Left renal cortex interstitium (tissue), 4 donors: ENCODE data around the gene PCDH19. TPM values are rescaled to one million over a fixed set of nuclear protein-coding genes. Genes with fewer than 3 reads are reported as not detected.
"Not testable (repeated sequence)": the region's sequence is repeated elsewhere in the genome, so short reads cannot be mapped to it uniquely, and the experiment has no call there.

ENCODE experiments used
- DNase-seq, 4 donors: peaks; one replicate each; pipeline ENCODE4 v3.0.0-alpha.2; 2013; ENCODE audit warnings: low read depth in 4 of 4, low spot score in 2 of 4, missing footprints in 1 of 4
- polyA plus RNA-seq, 4 donors: library from polyadenylated mRNA; unstranded; fragments of 120-200 nt; gene quantifications; one replicate each; pipeline ENCODE4 v1.2.1, GENCODE V29; 2013; ENCODE audit not compliant: insufficient read length in 4 of 4

Gene PCDH19, protein sequence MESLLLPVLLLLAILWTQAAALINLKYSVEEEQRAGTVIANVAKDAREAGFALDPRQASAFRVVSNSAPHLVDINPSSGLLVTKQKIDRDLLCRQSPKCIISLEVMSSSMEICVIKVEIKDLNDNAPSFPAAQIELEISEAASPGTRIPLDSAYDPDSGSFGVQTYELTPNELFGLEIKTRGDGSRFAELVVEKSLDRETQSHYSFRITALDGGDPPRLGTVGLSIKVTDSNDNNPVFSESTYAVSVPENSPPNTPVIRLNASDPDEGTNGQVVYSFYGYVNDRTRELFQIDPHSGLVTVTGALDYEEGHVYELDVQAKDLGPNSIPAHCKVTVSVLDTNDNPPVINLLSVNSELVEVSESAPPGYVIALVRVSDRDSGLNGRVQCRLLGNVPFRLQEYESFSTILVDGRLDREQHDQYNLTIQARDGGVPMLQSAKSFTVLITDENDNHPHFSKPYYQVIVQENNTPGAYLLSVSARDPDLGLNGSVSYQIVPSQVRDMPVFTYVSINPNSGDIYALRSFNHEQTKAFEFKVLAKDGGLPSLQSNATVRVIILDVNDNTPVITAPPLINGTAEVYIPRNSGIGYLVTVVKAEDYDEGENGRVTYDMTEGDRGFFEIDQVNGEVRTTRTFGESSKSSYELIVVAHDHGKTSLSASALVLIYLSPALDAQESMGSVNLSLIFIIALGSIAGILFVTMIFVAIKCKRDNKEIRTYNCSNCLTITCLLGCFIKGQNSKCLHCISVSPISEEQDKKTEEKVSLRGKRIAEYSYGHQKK (N-terminal part only)
- polyA plus RNA-seq, result 1 to 10 TPM; 1.8 to 2.4 (median 1.9) TPM

DNA sequence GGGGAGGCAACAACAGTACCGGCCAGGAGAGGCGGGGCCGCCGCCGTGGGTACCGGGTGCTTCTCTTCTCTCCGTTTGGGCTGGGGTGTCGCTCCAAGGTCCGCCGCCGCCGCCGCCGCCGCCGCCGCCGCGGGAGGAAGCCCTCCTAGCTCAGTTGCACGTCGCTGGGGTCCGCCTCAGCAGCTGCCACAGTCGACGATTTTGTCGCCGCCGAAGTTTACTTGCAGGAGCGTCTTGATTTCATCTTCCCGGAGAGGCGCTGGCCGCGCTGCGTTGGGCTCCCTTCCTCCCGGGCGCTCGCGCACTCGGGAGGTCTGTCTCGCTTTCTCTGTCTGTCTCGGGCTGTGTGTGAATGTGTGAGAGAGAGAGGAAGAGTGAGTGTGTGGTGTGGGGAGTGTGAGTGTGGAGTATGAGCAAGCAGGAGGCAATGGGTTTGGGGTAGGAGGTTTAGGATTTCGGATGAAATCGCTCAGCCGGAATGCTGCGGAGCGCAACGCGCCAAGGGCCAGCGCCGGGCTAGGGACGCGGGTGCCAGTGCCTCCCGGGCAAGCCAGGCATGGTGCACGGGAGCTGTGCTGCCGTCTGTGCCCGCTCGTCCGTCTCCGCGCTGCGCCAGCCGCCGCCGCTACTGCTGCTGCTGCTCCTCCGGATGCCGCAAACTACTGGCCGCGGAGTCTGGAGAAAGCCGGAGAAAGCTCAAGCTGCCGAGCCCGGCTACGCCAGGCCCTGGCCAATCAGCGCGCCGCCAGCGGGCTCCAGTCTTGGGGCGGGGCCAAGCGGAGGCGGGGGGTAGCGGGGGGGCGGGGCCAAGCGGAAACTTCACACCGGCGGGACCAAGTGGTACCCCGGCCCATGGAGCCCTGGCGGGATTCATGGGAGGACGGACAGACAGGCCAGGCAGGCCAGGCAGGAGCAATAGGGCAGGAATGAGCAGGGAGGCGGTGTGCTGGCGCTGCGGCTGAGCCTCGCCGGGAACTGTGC lies at the start of gene PCDH19:
Gene PCDH19, minus strand, starts transcription at position 664 of the 981 bp plus-strand sequence. CDS start 1,676 bp downstream, outside the sequence.
- no peak for DNase-seq

DNA sequence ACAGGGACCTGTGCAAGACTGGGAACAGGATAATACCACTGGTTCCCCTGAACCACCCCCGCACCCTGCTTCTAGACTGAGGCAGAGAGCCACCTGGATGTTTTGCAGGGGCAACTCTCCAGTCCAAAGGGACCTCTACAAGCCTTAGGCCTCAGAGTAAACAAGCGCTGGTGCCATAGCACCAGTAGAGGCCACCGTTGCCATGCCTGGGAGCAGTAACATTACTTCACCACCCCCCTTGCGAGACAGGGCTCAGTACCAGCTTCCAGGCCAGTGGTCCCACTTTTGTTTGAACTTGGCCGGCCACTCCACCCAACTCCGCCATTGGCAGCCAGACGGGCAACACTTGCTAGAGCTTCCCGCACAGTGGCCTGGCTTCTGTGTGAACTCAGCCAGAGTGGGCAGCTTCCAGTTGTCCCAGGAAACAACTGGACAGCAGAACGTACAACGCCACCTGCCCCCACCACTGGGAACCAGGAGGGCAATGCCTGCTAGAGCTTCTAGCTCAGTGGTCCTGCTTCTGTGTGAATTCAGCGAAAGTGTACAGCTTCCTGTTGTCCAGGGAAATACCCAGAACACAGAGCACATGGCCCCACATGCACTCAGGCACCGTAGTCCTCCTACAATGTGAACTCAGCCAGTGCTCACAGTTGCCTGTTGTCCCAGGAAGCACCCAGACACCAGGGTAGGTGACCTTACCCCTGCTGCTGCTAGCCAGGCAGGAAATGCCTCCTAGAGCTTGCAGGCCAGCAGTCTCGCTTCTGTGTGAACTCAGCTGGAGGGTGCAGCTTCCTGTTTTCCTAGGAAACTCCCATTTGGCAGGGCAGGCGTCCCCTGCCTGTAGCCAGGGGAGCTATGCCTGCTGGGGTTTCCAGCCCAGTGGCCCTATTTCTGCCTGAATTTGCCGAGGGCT lies 39.9 kb upstream of the PCDH19 start:
- DNase-seq, result no peak

- peak in 3 of 4 donors; percentile 19 to 28 (median 25) for DNase-seq
Measured at GRCh38 chrX:100447655-100448397, 37.8 kb upstream of the PCDH19 start.

DNA sequence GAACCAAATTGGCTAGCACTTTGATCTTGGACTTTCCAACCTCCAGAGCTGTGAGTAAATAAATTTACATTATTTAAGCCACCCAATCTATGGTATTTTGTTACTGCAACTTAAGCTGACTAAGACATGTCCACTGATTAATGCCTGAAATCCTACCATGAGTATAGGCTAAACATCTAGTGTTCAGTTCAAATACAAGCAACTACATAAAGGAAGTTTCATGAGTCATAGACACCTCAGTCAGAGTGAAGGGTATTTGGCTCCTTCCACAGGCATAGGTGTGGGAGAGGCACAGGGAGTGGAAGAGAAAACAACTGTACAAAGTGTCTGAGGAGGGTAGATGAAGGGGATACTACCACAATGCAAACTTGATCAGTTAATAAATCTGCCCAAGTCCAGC lies 35.5 kb upstream of the PCDH19 start:
- no peak for DNase-seq

- not testable (repeated sequence) for DNase-seq
Measured at GRCh38 chrX:100441321-100441720, 31.2 kb upstream of the PCDH19 start.

GRCh38 chrX:100440006-100440405 lies 29.9 kb upstream of the PCDH19 start:
- DNase-seq, result no peak

DNA sequence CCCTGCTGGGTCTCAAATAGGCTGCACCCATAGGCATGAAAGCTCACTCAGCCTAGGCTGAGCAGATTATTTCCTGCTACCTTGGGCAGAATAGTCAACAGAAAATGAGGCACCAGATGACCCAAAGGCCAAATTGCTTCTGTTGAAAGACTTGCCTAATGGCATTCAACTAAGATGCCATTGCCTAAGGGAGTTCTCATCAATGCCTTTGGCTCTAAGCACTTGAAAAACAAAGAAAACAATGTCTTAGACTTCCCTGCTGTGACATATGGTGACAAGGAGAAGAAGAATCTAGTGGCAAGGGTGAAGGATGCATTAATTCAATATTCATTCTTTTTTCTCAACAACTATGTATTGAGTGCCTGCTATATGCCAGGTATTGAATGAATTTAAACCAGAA lies 25.7 kb upstream of the PCDH19 start:
- DNase-seq, result no peak

DNA sequence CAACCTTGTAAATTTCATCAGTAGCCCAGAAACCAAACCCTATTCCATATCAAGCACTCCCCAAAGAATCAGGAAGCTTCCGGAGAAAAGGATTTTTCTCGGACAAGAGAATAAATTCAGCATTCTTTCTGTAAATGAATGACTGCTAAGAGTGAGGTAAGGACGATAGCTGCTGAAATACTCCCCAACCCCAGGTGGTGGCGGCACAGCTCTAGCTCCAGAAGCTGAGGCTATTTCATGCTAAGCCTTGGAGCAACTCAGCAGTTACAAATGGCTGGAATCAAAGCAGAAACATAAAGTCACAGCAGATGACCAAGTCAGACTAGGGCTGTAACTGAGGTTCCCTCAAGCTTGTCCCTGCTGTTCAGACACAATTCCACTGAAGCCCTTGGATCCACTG lies 13.9 kb upstream of the PCDH19 start:
- DNase-seq, result no peak

GRCh38 chrX:100418556-100418955 lies 8.5 kb upstream of the PCDH19 start:
- DNase-seq, result no peak

- DNase-seq, result no peak
Measured at GRCh38 chrX:100417681-100418080, 7.6 kb upstream of the PCDH19 start.

DNA sequence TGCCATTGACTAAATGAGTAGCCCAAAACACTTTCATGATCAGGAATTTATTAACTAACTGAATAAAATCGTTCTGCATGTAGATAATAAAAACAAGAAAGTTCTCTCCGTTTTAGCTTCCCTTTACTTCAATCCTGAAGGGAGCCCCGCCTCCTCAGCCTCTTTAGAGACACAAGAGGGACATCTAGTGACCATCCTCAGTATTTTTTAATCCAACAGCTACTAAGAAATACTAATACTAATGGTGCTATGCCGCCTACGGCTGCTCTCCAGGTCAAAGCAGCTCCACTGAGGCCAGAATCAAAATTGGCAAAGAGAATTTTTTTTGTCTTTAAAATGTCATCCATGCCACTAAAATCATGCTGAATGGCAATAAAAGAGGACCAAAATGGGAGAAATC lies 3.2 kb upstream of the PCDH19 start:
- no peak for DNase-seq

- no peak for DNase-seq
Measured at GRCh38 chrX:100411802-100412715, 2.0 kb upstream of the PCDH19 start.

DNA sequence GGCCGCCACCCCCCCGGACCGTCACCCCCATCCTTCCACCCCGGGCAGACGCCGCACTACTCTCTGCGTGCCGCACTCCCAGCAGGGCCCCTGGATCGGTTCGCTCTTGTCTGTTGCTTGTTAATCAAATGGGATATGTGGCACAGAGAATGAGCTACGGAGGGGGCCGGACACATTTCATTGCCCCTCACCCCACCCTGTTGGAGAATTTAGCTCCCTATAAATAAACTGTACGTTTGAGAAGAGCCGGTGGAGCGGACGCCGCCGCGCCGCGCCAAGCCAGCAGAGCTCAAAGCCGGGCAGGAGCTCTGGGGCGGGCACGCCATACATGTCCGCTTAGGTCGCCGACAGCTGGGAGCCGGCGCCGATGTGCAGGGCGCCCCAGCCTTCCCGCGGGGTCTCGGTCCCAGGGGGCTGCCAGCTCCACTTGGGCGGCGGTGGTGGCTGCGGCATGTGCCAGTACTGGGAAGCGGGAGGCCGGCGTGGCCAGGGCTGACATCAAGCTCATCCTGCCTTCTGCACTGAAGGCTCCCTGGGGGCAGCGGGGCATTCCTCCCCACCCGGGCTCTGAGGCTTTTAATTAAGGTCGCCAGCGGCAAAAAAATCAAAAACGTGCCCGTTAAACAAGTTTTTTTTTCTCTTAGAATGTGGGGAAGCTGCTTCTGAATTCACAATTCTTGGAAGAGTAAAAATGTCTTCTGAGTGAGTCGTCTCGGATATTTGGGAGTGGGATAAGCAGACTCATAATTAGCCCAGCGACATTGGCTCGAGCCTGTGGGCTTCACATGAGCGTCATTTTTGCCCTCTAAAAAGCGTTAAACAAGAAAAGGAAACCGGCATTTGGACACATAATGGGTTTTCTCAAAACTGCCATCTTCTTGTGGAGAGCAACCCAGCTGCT lies 1.1 kb upstream of the PCDH19 start:
- no peak for DNase-seq

- no peak for DNase-seq
Measured at GRCh38 chrX:100408713-100409609, 1.1 kb downstream of the PCDH19 start.

GRCh38 chrX:100407784-100408712 lies 2.0 kb downstream of the PCDH19 start:
- no peak for DNase-seq
